ENCODE data around the gene RTKN2. TPM values are rescaled to one million over a fixed set of nuclear protein-coding genes. Genes with fewer than 3 reads are reported as not detected.

RTKN2 gene
- total and polyA plus RNA-seq, 2 experiments from 2014 or later = 0.68 to 6.6 TPM

- no peak for DNase-seq (ENCODE audit: low spot score)
- no peaks in the 10 kb centered on the region for H3K9me3 ChIP-seq (ENCODE audit: low read depth)
- H3K4me3 ChIP-seq = no peak overlapping the region
- no peaks in the 10 kb centered on the region for H3K4me1 ChIP-seq (ENCODE audit: insufficient read depth)
- H3K27ac ChIP-seq = no peak overlapping the region
- no peak overlapping the region for H3K4me2 ChIP-seq
- no peaks in the 10 kb centered on the region for H3K27me3 ChIP-seq
- H2AFZ ChIP-seq = no peak overlapping the region
- WGBS (ENCODE audit: low lambda C conversion rate, missing lambda C conversion rate) = 70% methylated on average over 3 of the region's 3 CpGs
- TF ChIP-seq CTCF (IDR thresholded peaks at IDR 0.05; ENCODE audit: poor library complexity) = no peak
- no peak for TF ChIP-seq EZH2phosphoT487 (IDR thresholded peaks at IDR 0.05; ENCODE audit: low read depth, severe bottlenecking, unreplicated experiment)
- no peak for TF ChIP-seq EZH2 (IDR thresholded peaks at IDR 0.05; ENCODE audit: borderline replicate concordance)
- H4K20me1 ChIP-seq (ENCODE audit: insufficient read depth, poor library complexity, severe bottlenecking) = no peaks in the 10 kb centered on the region
- no peaks in the 10 kb centered on the region for H3K36me3 ChIP-seq (replicated peaks; ENCODE audit: insufficient read depth, low read depth)
- no peaks in the 10 kb centered on the region for H3K79me2 ChIP-seq
- no peaks in the 10 kb centered on the region for H3K9me2 ChIP-seq (replicated peaks; ENCODE audit: insufficient read depth)
Measured at GRCh38 chr10:62183442-62183841, 85.2 kb downstream of the RTKN2 start.

- no peaks in the 10 kb centered on the region for H4K20me1 ChIP-seq (ENCODE audit: insufficient read depth, poor library complexity, severe bottlenecking)
- no peak overlapping the region for H3K27ac ChIP-seq
- H3K27me3 ChIP-seq = no peaks in the 10 kb centered on the region
- no peak overlapping the region for H3K4me3 ChIP-seq
- no peaks in the 10 kb centered on the region for H3K79me2 ChIP-seq
- H2AFZ ChIP-seq = no peak overlapping the region
- no peak for DNase-seq (ENCODE audit: low spot score)
- no peaks in the 10 kb centered on the region for H3K4me1 ChIP-seq (ENCODE audit: insufficient read depth)
- 97% methylated on average over 4 of the region's 4 CpGs for WGBS (ENCODE audit: low lambda C conversion rate, missing lambda C conversion rate)
- no peaks in the 10 kb centered on the region for H3K9me3 ChIP-seq (ENCODE audit: low read depth)
- no peak overlapping the region for H3K4me2 ChIP-seq
- TF ChIP-seq CTCF (IDR thresholded peaks at IDR 0.05; ENCODE audit: poor library complexity) (no peak), EZH2phosphoT487 (IDR thresholded peaks at IDR 0.05; ENCODE audit: low read depth, severe bottlenecking, unreplicated experiment) (no peak), EZH2 (IDR thresholded peaks at IDR 0.05; ENCODE audit: borderline replicate concordance) (no peak)
- H3K36me3 ChIP-seq (replicated peaks; ENCODE audit: insufficient read depth, low read depth) = no peaks in the 10 kb centered on the region
- H3K9me2 ChIP-seq (replicated peaks; ENCODE audit: insufficient read depth) = no peaks in the 10 kb centered on the region
Measured at GRCh38 chr10:62182595-62182994, 86.0 kb downstream of the RTKN2 start.

- 84% methylated on average over 2 of the region's 2 CpGs for WGBS (ENCODE audit: low lambda C conversion rate, missing lambda C conversion rate)
- Histone ChIP-seq H4K20me1 (ENCODE audit: insufficient read depth, poor library complexity, severe bottlenecking) (no peaks in the 10 kb centered on the region), H3K4me3 (no peak overlapping the region), H3K9me2 (replicated peaks; ENCODE audit: insufficient read depth) (no peaks in the 10 kb centered on the region), H3K27me3 (no peaks in the 10 kb centered on the region), H3K79me2 (no peaks in the 10 kb centered on the region), H3K27ac (no peak overlapping the region), H3K9me3 (ENCODE audit: low read depth) (no peaks in the 10 kb centered on the region), H2AFZ (no peak overlapping the region), H3K36me3 (replicated peaks; ENCODE audit: insufficient read depth, low read depth) (no peaks in the 10 kb centered on the region), H3K4me1 (ENCODE audit: insufficient read depth) (no peaks in the 10 kb centered on the region), H3K4me2 (no peak overlapping the region)
- no peak for DNase-seq (ENCODE audit: low spot score)
- TF ChIP-seq EZH2 (IDR thresholded peaks at IDR 0.05; ENCODE audit: borderline replicate concordance) (no peak), CTCF (IDR thresholded peaks at IDR 0.05; ENCODE audit: poor library complexity) (no peak), EZH2phosphoT487 (IDR thresholded peaks at IDR 0.05; ENCODE audit: low read depth, severe bottlenecking, unreplicated experiment) (no peak)
Measured at GRCh38 chr10:62182171-62182570, 86.5 kb downstream of the RTKN2 start.

GRCh38 chr10:62180677-62181076 is 88.0 kb downstream of the RTKN2 start:
- Histone ChIP-seq H3K9me2 (replicated peaks; ENCODE audit: insufficient read depth) (no peaks in the 10 kb centered on the region), H2AFZ (no peak overlapping the region), H3K4me2 (no peak overlapping the region), H3K9me3 (ENCODE audit: low read depth) (no peaks in the 10 kb centered on the region), H3K36me3 (replicated peaks; ENCODE audit: insufficient read depth, low read depth) (no peaks in the 10 kb centered on the region), H3K4me3 (no peak overlapping the region), H3K4me1 (ENCODE audit: insufficient read depth) (no peaks in the 10 kb centered on the region), H3K79me2 (no peaks in the 10 kb centered on the region), H3K27ac (no peak overlapping the region), H4K20me1 (ENCODE audit: insufficient read depth, poor library complexity, severe bottlenecking) (no peaks in the 10 kb centered on the region), H3K27me3 (no peaks in the 10 kb centered on the region)
- WGBS (ENCODE audit: low lambda C conversion rate, missing lambda C conversion rate) = 92% methylated on average over 4 of the region's 4 CpGs
- TF ChIP-seq EZH2phosphoT487 (IDR thresholded peaks at IDR 0.05; ENCODE audit: low read depth, severe bottlenecking, unreplicated experiment) = no peak
- TF ChIP-seq CTCF (IDR thresholded peaks at IDR 0.05; ENCODE audit: poor library complexity) = no peak
- no peak for TF ChIP-seq EZH2 (IDR thresholded peaks at IDR 0.05; ENCODE audit: borderline replicate concordance)
- no peak for DNase-seq (ENCODE audit: low spot score)

Data from hepatocyte (in vitro differentiated cells).